Esophagus muscularis mucosa (tissue), 4 donors: ENCODE measurements around the gene TMEM108.

Experiments
- CTCF ChIP-seq, 3 experiments: fragments of 200-600 bp in 2 of 3; fragments of 450-650 bp in 1 of 3; sonication (generic) in 2 of 3; IDR thresholded peaks; one replicate each; pipeline ENCODE4 v1.5.1; 2017 to 2019; ENCODE audit warnings: antibody characterized with exemption in 3 of 3, mild to moderate bottlenecking in 2 of 3, moderate library complexity in 1 of 3
- EP300 ChIP-seq: sonication (generic); formaldehyde crosslinking; IDR thresholded peaks from one replicate; pipeline ENCODE4 v1.6.1; 2017; ENCODE audit warnings: antibody characterized with exemption
- POLR2A ChIP-seq: fragments of 450-650 bp; IDR thresholded peaks from one replicate; pipeline ENCODE4 v1.6.1; 2017; ENCODE audit warnings: antibody characterized with exemption, moderate library complexity, mild to moderate bottlenecking, low read depth
- POLR2AphosphoS5 ChIP-seq, 2 donors: sonication (generic); formaldehyde crosslinking; IDR thresholded peaks; one replicate each; pipeline ENCODE4 v1.6.1; 2017; ENCODE audit warnings: antibody characterized with exemption in 2 of 2

GRCh38 chr3:133117342-133117741 lies 79.2 kb downstream of the TMEM108 start:
- TF ChIP-seq POLR2A = no peak
- no peak for TF ChIP-seq CTCF (IDR thresholded peaks at IDR 0.05)
- TF ChIP-seq EP300 = no peak
- TF ChIP-seq POLR2AphosphoS5 (IDR thresholded peaks at IDR 0.05) = no peak
